A549 (cell line): ENCODE data around the gene ITGBL1.

Experiments
- CBX2 ChIP-seq: fragments of 200-600 bp; sonication (generic); IDR thresholded peaks from 2 replicates; pipeline ENCODE4 v1.6.1; 2016; ENCODE audit warnings: low read depth, mild to moderate bottlenecking, borderline replicate concordance
- ESRRA ChIP-seq: fragments of 150-350 bp; IDR thresholded peaks from 2 replicates; pipeline ENCODE4 v1.6.1; 2014; ENCODE audit warnings: mild to moderate bottlenecking, low read length, borderline replicate concordance
- HOXA7 ChIP-seq: fragments of 250-450 bp; sonication (Bioruptor Pico); IDR thresholded peaks from 2 replicates; pipeline ENCODE4 v1.5.0; 2020; ENCODE audit warnings: mild to moderate bottlenecking, moderate library complexity
- MAZ ChIP-seq: fragments of 150-350 bp; IDR thresholded peaks from 2 replicates; pipeline ENCODE4 v1.6.1; 2014; ENCODE audit warnings: antibody characterized with exemption, low read depth, low read length, borderline replicate concordance
- NFE2L2 ChIP-seq: fragments of 150-350 bp; conservative IDR thresholded peaks from 2 replicates; pipeline ENCODE4 v1.6.1; 2014; ENCODE audit warnings: low read length
- POLR2A ChIP-seq: IDR thresholded peaks from 2 replicates; pipeline ENCODE4 v1.6.1; 2012; ENCODE audit warnings: mild to moderate bottlenecking, low read length
- RAD21 ChIP-seq, 2 experiments: fragments of >200 bp in 1 of 2; sonication (Bioruptor Twin) in 1 of 2; formaldehyde crosslinking in 1 of 2; IDR thresholded peaks in 1 of 2; conservative IDR thresholded peaks in 1 of 2; 2 replicates in 1 of 2; 3 replicates in 1 of 2; pipeline ENCODE4 v1.6.1; 2012 to 2018; ENCODE audit warnings: inconsistent platforms in 1 of 2
- SMC3 ChIP-seq: fragments of >200 bp; sonication (Bioruptor Twin); formaldehyde crosslinking; IDR thresholded peaks from 3 replicates; pipeline ENCODE4 v1.6.1; 2018; ENCODE audit warnings: inconsistent platforms
- TFCP2L1 ChIP-seq: fragments of 250-450 bp; sonication (Bioruptor Pico); IDR thresholded peaks from 2 replicates; pipeline ENCODE4 v1.5.0; 2021; ENCODE audit warnings: mild to moderate bottlenecking
- TF ChIP-seq, protein P1 (sequence below): fragments of >200 bp; sonication (Bioruptor Twin); formaldehyde crosslinking; IDR thresholded peaks from 3 replicates; pipeline ENCODE4 v1.5.1; 2016
- TF ChIP-seq, protein P2 (sequence below): IDR thresholded peaks from 2 replicates; pipeline ENCODE4 v1.6.1; 2012
- TF ChIP-seq, protein P3 (sequence below): fragments of 450-650 bp; IDR thresholded peaks from 2 replicates; pipeline ENCODE4 v1.6.1; 2014; ENCODE audit warnings: antibody characterized with exemption
- TF ChIP-seq, protein P4 (sequence below): fragments of 250-450 bp; sonication (Bioruptor Pico); IDR thresholded peaks from 2 replicates; pipeline ENCODE4 v1.5.0; 2021; ENCODE audit warnings: mild to moderate bottlenecking, moderate library complexity, borderline replicate concordance
- TF ChIP-seq, protein P5 (sequence below): fragments of 200-600 bp; sonication (generic); IDR thresholded peaks from 2 replicates; pipeline ENCODE4 v1.6.1; 2016; ENCODE audit warnings: antibody characterized with exemption, mild to moderate bottlenecking, moderate library complexity

DNA sequence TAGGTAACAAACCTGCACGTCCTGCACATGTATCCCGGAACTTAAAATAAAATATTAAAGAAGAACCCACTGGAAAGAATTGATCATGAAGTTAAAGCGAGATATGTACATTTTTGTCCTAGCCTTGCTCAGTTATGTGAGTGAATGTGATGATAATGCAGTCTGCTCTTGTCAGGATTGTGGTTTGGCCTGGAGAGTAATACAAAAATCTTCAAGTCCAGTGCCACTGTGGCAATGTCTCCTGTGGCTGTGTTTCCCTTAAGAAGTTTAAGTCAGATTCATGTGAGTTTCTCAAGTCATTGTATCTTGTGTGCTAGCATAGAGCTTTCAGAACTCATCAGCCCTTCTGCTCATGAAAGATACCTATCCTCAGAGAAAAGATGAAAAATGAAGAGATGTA is 18.0 kb upstream of the ITGBL1 start:
- no peak for TF ChIP-seq TFCP2L1
- TF ChIP-seq, protein P1, sequence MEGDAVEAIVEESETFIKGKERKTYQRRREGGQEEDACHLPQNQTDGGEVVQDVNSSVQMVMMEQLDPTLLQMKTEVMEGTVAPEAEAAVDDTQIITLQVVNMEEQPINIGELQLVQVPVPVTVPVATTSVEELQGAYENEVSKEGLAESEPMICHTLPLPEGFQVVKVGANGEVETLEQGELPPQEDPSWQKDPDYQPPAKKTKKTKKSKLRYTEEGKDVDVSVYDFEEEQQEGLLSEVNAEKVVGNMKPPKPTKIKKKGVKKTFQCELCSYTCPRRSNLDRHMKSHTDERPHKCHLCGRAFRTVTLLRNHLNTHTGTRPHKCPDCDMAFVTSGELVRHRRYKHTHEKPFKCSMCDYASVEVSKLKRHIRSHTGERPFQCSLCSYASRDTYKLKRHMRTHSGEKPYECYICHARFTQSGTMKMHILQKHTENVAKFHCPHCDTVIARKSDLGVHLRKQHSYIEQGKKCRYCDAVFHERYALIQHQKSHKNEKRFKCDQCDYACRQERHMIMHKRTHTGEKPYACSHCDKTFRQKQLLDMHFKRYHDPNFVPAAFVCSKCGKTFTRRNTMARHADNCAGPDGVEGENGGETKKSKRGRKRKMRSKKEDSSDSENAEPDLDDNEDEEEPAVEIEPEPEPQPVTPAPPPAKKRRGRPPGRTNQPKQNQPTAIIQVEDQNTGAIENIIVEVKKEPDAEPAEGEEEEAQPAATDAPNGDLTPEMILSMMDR = no peak
- TF ChIP-seq NFE2L2 = no peak
- TF ChIP-seq, protein P2, sequence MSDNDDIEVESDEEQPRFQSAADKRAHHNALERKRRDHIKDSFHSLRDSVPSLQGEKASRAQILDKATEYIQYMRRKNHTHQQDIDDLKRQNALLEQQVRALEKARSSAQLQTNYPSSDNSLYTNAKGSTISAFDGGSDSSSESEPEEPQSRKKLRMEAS = no peak
- no peak for TF ChIP-seq POLR2A
- TF ChIP-seq, protein P3, sequence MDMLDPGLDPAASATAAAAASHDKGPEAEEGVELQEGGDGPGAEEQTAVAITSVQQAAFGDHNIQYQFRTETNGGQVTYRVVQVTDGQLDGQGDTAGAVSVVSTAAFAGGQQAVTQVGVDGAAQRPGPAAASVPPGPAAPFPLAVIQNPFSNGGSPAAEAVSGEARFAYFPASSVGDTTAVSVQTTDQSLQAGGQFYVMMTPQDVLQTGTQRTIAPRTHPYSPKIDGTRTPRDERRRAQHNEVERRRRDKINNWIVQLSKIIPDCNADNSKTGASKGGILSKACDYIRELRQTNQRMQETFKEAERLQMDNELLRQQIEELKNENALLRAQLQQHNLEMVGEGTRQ = no peak
- TF ChIP-seq, protein P4, sequence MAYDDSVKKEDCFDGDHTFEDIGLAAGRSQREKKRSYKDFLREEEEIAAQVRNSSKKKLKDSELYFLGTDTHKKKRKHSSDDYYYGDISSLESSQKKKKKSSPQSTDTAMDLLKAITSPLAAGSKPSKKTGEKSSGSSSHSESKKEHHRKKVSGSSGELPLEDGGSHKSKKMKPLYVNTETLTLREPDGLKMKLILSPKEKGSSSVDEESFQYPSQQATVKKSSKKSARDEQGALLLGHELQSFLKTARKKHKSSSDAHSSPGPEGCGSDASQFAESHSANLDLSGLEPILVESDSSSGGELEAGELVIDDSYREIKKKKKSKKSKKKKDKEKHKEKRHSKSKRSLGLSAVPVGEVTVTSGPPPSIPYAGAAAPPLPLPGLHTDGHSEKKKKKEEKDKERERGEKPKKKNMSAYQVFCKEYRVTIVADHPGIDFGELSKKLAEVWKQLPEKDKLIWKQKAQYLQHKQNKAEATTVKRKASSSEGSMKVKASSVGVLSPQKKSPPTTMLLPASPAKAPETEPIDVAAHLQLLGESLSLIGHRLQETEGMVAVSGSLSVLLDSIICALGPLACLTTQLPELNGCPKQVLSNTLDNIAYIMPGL (CRISPR knock-in tag) = no peak
- TF ChIP-seq, protein P5, sequence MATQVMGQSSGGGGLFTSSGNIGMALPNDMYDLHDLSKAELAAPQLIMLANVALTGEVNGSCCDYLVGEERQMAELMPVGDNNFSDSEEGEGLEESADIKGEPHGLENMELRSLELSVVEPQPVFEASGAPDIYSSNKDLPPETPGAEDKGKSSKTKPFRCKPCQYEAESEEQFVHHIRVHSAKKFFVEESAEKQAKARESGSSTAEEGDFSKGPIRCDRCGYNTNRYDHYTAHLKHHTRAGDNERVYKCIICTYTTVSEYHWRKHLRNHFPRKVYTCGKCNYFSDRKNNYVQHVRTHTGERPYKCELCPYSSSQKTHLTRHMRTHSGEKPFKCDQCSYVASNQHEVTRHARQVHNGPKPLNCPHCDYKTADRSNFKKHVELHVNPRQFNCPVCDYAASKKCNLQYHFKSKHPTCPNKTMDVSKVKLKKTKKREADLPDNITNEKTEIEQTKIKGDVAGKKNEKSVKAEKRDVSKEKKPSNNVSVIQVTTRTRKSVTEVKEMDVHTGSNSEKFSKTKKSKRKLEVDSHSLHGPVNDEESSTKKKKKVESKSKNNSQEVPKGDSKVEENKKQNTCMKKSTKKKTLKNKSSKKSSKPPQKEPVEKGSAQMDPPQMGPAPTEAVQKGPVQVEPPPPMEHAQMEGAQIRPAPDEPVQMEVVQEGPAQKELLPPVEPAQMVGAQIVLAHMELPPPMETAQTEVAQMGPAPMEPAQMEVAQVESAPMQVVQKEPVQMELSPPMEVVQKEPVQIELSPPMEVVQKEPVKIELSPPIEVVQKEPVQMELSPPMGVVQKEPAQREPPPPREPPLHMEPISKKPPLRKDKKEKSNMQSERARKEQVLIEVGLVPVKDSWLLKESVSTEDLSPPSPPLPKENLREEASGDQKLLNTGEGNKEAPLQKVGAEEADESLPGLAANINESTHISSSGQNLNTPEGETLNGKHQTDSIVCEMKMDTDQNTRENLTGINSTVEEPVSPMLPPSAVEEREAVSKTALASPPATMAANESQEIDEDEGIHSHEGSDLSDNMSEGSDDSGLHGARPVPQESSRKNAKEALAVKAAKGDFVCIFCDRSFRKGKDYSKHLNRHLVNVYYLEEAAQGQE = no peak
- no peak for TF ChIP-seq MAZ
- no peak for TF ChIP-seq CBX2
- no peak for TF ChIP-seq RAD21 (conservative IDR thresholded peaks at IDR 0.05 in 1 of 2, IDR thresholded peaks at IDR 0.05 in 1 of 2)
- TF ChIP-seq SMC3 = no peak
- TF ChIP-seq ESRRA = no peak
- no peak for TF ChIP-seq HOXA7 (CRISPR knock-in tag)
